ENCODE data around the gene CSTB. TPM values are rescaled to one million over a fixed set of nuclear protein-coding genes. Genes with fewer than 3 reads are reported as not detected.
"Not testable (repeated sequence)": the region's sequence is repeated elsewhere in the genome, so short reads cannot be mapped to it uniquely, and the experiment has no call there.

The CSTB gene, protein sequence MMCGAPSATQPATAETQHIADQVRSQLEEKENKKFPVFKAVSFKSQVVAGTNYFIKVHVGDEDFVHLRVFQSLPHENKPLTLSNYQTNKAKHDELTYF
- 10 to 100 TPM; 13.3 to 34.7 TPM for total RNA-seq

DNA sequence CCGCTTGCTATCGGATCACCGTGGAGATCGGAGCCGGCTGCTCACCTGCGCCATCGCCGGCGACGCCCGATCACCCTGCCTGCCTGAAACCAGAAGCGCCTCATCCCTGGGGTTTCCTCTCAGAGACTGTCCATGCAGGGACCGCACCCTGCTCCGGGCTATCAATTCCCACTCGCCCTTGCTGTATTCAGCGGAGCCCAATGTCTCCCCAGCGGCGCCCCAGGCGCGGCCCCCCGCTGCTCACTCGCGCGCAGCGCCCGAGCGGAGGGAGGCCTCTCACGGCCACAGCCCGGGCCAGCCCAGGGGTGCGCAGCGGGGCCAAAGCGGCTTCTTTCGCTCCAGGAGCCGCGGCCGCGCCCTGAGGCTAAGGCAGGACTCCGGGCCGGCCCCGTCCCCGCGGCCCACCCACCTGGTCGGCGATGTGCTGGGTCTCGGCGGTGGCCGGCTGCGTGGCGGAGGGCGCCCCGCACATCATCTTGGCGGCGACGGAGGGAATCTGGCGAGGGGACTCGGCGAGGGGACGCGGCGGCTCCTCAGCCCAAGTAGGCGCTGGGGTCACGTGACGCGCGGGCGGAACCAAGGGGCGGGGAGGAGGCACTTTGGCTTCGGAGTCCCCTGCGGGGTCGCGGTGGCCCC, at the start of gene CSTB:
Gene CSTB (minus strand): TSS at position 514 of the 636 bp plus-strand sequence. CDS start 39 bp downstream, at position 475.
- Histone ChIP-seq H3K4me3 (peak within 1 kb of the TSS; percentile 88 to 96), H3K27ac (peak within 1 kb of the TSS; percentile 85 to 88), H3K4me1 (replicated peaks) (no peaks in the 10 kb centered on the region), H3K9me3 (no peaks in the 10 kb centered on the region), H3K27me3 (replicated peaks; ENCODE audit: insufficient read depth) (no peaks in the 10 kb centered on the region), H3K36me3 (no peaks in the 10 kb centered on the region)
- intact Hi-C loops (cut with DNase I): no loop called here
- peak; percentile 67 for TF ChIP-seq POLR2AphosphoS5 (IDR thresholded peaks at IDR 0.05)
- TF ChIP-seq POLR2A (IDR thresholded peaks at IDR 0.05): peak; percentile 89
- TF ChIP-seq, protein P1, sequence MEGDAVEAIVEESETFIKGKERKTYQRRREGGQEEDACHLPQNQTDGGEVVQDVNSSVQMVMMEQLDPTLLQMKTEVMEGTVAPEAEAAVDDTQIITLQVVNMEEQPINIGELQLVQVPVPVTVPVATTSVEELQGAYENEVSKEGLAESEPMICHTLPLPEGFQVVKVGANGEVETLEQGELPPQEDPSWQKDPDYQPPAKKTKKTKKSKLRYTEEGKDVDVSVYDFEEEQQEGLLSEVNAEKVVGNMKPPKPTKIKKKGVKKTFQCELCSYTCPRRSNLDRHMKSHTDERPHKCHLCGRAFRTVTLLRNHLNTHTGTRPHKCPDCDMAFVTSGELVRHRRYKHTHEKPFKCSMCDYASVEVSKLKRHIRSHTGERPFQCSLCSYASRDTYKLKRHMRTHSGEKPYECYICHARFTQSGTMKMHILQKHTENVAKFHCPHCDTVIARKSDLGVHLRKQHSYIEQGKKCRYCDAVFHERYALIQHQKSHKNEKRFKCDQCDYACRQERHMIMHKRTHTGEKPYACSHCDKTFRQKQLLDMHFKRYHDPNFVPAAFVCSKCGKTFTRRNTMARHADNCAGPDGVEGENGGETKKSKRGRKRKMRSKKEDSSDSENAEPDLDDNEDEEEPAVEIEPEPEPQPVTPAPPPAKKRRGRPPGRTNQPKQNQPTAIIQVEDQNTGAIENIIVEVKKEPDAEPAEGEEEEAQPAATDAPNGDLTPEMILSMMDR (IDR thresholded peaks at IDR 0.05): peak in 2 of 4 experiments; percentile 8 to 15
- 1% methylated on average over 35 of the region's 71 CpGs for WGBS
- DNase-seq (ENCODE audit: low spot score): peak; percentile 79

DNA sequence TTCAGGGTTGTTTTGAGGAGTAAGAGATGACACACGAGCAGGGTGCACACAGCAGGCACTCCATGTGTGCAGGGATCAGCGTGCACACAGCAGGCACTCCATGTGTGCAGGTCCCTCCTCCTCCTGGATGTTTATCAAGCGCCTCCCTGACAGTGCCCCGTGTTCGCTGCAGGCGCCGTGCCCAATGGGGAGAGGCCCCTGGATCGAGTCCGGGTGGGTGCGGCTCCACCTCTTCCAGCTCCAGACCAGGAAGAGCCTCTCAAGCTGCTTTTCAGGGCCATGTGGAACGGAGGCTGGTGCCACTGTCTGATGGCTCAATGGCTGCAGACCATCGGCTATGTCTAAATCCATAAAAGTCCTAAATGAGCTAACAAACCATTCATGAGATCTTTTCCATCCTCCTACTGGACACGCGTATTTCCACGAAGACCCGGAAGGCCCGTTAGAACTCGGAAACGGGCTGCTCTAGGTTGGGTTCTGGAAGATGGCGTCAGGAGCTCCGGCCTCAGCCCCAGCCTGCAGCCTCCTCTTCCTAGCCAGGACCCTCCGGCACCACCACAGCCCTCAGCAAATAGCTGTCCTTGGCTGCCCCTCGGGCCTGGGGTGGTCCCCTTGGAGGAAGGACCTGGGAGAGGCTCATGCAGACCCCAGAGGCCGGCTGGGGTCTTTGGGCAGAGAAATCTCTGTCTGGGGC, 49.3 kb upstream of the CSTB start:
- TF ChIP-seq, protein P1 (IDR thresholded peaks at IDR 0.05): no peak
- no peak for TF ChIP-seq POLR2A (IDR thresholded peaks at IDR 0.05)
- TF ChIP-seq POLR2AphosphoS5 (IDR thresholded peaks at IDR 0.05): no peak
- no peaks in the 10 kb centered on the region for H3K36me3 ChIP-seq
- H3K4me3 ChIP-seq: no peak overlapping the region
- H3K27ac ChIP-seq: no peak overlapping the region
- intact Hi-C loops (cut with DNase I): no loop called here
- H3K9me3 ChIP-seq: no peaks in the 10 kb centered on the region
- no peaks in the 10 kb centered on the region for H3K27me3 ChIP-seq (replicated peaks; ENCODE audit: insufficient read depth)
- no peaks in the 10 kb centered on the region for H3K4me1 ChIP-seq (replicated peaks)
- WGBS: 85% methylated on average over 23 of the region's 24 CpGs
- DNase-seq (ENCODE audit: low spot score): no peak

DNA sequence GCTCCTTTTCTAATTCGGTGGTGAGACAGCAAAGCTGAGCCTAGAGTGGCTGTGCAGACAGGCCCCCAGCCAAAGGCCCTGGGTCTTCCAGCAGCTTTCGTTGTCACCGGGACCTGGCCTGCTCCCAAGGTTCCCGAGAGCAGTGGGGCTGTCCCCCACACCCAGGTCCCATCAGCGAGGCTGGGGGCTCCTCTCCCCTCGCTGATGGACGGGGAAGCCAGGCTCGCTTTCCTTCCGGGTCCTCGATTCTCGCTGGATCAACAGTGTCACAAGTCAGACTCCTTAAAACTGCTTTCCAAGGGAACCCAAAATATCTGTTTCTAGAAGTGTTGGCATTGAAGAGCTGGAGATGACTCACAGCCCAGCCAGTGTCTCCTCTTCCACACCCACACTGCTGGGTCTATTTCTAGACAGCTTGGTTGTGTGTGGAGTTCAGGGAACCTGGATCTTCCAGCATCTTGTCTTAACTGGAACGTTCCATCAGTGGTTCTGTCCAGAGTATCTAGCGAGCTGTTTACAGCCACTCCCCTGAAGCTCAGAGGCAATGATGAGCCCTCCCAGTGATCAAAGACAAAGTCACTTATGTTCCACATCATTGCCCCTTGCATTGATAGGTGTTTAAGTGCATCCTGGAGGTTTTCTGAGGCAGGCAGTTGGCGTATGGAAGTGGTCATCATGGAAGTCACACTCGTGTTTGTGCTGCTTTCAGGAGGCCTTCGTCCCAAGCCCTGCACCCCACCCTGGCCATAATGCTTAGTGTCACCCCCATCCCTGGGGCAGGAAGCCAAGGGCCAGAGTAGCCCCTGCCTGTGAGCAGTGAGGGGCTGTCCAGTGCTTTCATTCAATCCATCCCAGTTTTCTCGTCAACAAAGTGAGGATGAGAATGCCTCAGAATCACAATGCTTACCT, 48.5 kb upstream of the CSTB start:
- TF ChIP-seq POLR2AphosphoS5 (IDR thresholded peaks at IDR 0.05): no peak
- 76% methylated on average over 17 of the region's 17 CpGs for WGBS
- Histone ChIP-seq H3K27me3 (replicated peaks; ENCODE audit: insufficient read depth) (no peaks in the 10 kb centered on the region), H3K9me3 (no peaks in the 10 kb centered on the region), H3K36me3 (no peaks in the 10 kb centered on the region), H3K4me1 (replicated peaks) (no peaks in the 10 kb centered on the region), H3K4me3 (no peak overlapping the region), H3K27ac (no peak overlapping the region)
- no peak for DNase-seq (ENCODE audit: low spot score)
- intact Hi-C loops (cut with DNase I): no loop called here

DNA sequence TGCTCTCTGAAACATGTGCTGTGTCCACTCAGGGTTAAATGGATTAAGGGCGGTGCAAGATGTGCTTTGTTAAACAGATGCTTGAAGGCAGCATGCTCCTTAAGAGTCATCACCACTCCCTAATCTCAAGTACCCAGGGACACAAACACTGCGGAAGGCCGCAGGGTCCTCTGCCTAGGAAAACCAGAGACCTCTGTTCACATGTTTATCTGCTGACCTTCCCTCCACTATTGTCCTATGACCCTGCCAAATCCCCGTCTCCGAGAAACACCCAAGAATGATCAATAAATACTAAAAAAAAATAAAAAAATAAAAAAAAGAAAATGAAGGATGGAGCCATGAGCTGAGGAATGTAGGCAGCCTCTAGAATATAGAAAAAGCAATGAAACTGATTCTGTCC, 46.6 kb upstream of the CSTB start:
- DNase-seq (ENCODE audit: low spot score); H3K9me3 ChIP-seq; H3K27me3 ChIP-seq (replicated peaks; ENCODE audit: insufficient read depth); intact Hi-C loops (cut with DNase I); H3K4me3 ChIP-seq; H3K36me3 ChIP-seq; H3K4me1 ChIP-seq (replicated peaks); H3K27ac ChIP-seq: not testable (repeated sequence)
- 92% methylated on average over 5 of the region's 5 CpGs for WGBS

DNA sequence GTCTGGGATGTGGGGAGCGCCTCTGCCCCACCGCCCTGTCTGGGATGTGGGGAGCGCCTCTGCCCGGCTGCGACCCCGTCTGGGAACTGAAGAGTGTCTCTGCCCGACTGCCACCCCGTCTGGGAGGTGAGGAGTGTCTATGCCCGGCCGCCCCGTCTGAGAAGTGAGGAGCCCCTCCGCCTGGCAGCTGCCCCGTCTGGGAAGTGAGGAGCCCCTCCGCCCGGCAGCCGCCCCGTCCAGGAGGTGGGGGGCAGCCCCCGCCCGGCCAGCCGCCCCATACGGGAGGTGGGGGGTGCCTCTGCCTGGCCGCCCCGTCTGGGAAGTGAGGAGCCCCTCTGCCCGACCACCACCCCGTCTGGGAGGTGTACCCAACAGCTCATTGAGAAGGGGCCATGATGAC, 46.1 kb upstream of the CSTB start:
- H3K27me3 ChIP-seq (replicated peaks; ENCODE audit: insufficient read depth); H3K4me1 ChIP-seq (replicated peaks); intact Hi-C loops (cut with DNase I); H3K27ac ChIP-seq; DNase-seq (ENCODE audit: low spot score); H3K4me3 ChIP-seq; H3K9me3 ChIP-seq; H3K36me3 ChIP-seq: not testable (repeated sequence)
- 90% methylated on average over 25 of the region's 25 CpGs for WGBS

DNA sequence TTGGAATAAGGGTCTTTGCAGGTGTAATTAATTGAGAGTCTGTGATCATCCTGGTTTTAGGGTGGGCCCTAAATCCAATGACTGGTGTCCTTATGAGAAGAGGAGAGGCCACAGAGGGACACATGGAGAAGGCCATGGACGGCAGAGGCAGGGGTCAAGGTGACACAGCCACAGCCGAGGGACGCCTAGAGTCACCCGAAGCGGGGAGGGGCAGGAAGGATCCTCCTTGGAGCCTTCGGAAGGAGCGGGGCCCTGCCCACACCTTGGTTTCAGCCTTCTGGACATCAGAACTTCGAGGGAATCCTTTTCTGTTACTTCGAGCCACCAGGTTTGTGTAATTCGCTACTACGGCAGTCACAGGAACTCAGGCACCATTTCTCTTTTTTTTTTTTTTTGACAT, 44.4 kb upstream of the CSTB start:
- DNase-seq (ENCODE audit: low spot score): no peak
- TF ChIP-seq, protein P1 (IDR thresholded peaks at IDR 0.05): no peak

More for the DNA sequence above, 44.4 kb upstream of the CSTB start:
- Histone ChIP-seq H3K27me3 (replicated peaks; ENCODE audit: insufficient read depth) (no peaks in the 10 kb centered on the region), H3K9me3 (no peaks in the 10 kb centered on the region), H3K27ac (no peak overlapping the region), H3K4me1 (replicated peaks) (no peaks in the 10 kb centered on the region), H3K4me3 (no peak overlapping the region), H3K36me3 (no peaks in the 10 kb centered on the region)
- intact Hi-C loops (cut with DNase I): no loop called here
- WGBS: 94% methylated on average over 11 of the region's 11 CpGs
